HepG2 (cell line): ENCODE results near the gene C2orf76. TPM values are rescaled to one million over a fixed set of nuclear protein-coding genes. Genes with fewer than 3 reads are reported as not detected.

Source experiments
- ATAC-seq: fragments of 200-7000 bp; cut with Tn5 transposase; 3 replicates; pipeline ENCODE4 v1.9.1; 2020; ENCODE audit warnings: mild to moderate bottlenecking, moderate library complexity
- BruUV-seq: library from RNA; stranded (reverse); fragments of 400-500 nt; replicated peaks from 2 replicates; lab custom pipeline; 2021; lab: Mats Ljungman, UMichigan
- CTCF ChIA-PET: fragments of 300-600 bp; formaldehyde crosslinking; extraction: SDS; loops from one replicate; lab custom pipeline; 2021; ENCODE audit warnings: low total read pairs, inconsistent platforms, low intra/inter-chr PET ratio; lab: Yijun Ruan, JAX
- POLR2A ChIA-PET: fragments of 350-600 bp; sonication (Branson Sonifier 250); formaldehyde crosslinking; loops from one replicate; lab custom pipeline; 2020; ENCODE audit warnings: antibody characterized with exemption, inconsistent platforms; lab: Yijun Ruan, JAX
- DNase-seq: peaks from one replicate; pipeline ENCODE4 v3.0.0-alpha.2; 2015; ENCODE audit warnings: low spot score
- FAIRE-seq: peaks from 3 replicates; lab custom pipeline; 2011; peaks lifted over from hg19 to GRCh38; lab: Jason Lieb, UNC
- H2AFZ ChIP-seq: one replicate; pipeline ENCODE4 v1.6.1; 2011; ENCODE audit warnings: low read length, inconsistent platforms
- H3K27ac ChIP-seq: fragments of 300-600 bp; 3 replicates; pipeline ENCODE4 v1.8.0; 2011; ENCODE audit warnings: mixed run types, mild to moderate bottlenecking, mixed read lengths, low read length, inconsistent platforms; ENCODE audit not compliant: insufficient read depth; ENCODE audit errors: extremely low read length
- H3K27me3 ChIP-seq, 2 experiments: fragments of 200-600 bp in 1 of 2; 2 replicates in 1 of 2; 3 replicates in 1 of 2; pipeline versions ENCODE4 v1.6.0 to v1.8.0; 2011; ENCODE audit warnings: low read length in 2 of 2, mild to moderate bottlenecking in 2 of 2, moderate library complexity in 2 of 2, inconsistent platforms in 1 of 2; ENCODE audit not compliant: insufficient read depth in 2 of 2, control insufficient read depth in 1 of 2
- H3K36me3 ChIP-seq, 2 experiments: fragments of 200-600 bp in 1 of 2; replicated peaks in 1 of 2; 2 replicates in 1 of 2; 3 replicates in 1 of 2; pipeline versions ENCODE4 v1.5.1 to v1.8.0; 2011; ENCODE audit warnings: low read length in 2 of 2, inconsistent platforms in 1 of 2; ENCODE audit not compliant: insufficient read depth in 2 of 2, control insufficient read depth in 1 of 2
- H3K4me1 ChIP-seq: 2 replicates; pipeline ENCODE4 v1.5.1; 2012; ENCODE audit warnings: low read length, inconsistent platforms; ENCODE audit not compliant: insufficient read depth
- H3K4me2 ChIP-seq: 2 replicates; pipeline ENCODE4 v1.6.0; 2011; ENCODE audit warnings: low read depth, low read length, inconsistent platforms
- H3K4me3 ChIP-seq, 3 experiments: fragments of 200-600 bp in 1 of 3; sonication (generic), shearing (Covaris generic) in 1 of 3; replicated peaks in 1 of 3; 2 replicates each; pipeline ENCODE4 v1.5.1; 2011 to 2016; ENCODE audit warnings: low read length in 3 of 3, inconsistent platforms in 2 of 3, low read depth in 2 of 3, mild to moderate bottlenecking in 2 of 3, control low read depth in 1 of 3, mixed read lengths in 1 of 3; ENCODE audit not compliant: insufficient read depth in 1 of 3
- H3K79me2 ChIP-seq: one replicate; pipeline ENCODE4 v1.6.1; 2011; ENCODE audit warnings: low read length, inconsistent platforms; ENCODE audit not compliant: insufficient read depth
- H3K9ac ChIP-seq: 2 replicates; pipeline ENCODE4 v1.6.0; 2011; ENCODE audit warnings: mild to moderate bottlenecking, low read depth, low read length, inconsistent platforms; ENCODE audit not compliant: insufficient read depth
- H3K9me3 ChIP-seq: 2 replicates; pipeline ENCODE4 v1.5.1; 2012; ENCODE audit warnings: mild to moderate bottlenecking, low read length
- H4K20me1 ChIP-seq: 2 replicates; pipeline ENCODE4 v1.6.0; 2011; ENCODE audit warnings: inconsistent platforms, mild to moderate bottlenecking, low read length, moderate library complexity; ENCODE audit not compliant: insufficient read depth
- CENPX ChIP-seq: sonication (generic); formaldehyde crosslinking; IDR thresholded peaks from 2 replicates; pipeline ENCODE4 v1.9.0; 2021; ENCODE audit warnings: mild to moderate bottlenecking, missing genetic modification reagents, moderate library complexity
- IKZF5 ChIP-seq: IDR thresholded peaks from 2 replicates; pipeline ENCODE4 v1.6.1; 2018; ENCODE audit warnings: missing genetic modification reagents, mild to moderate bottlenecking, missing compliant biosample characterization
- MAFF ChIP-seq: IDR thresholded peaks from 2 replicates; pipeline ENCODE4 v1.6.1; 2011; ENCODE audit warnings: low read depth, low read length, improper control_type of control experiment
- MAFK ChIP-seq, 2 experiments: IDR thresholded peaks in 1 of 2; conservative IDR thresholded peaks in 1 of 2; 2 replicates each; pipeline ENCODE4 v1.6.1; 2011; ENCODE audit warnings: improper control_type of control experiment in 2 of 2, low read length in 2 of 2
- NFE2 ChIP-seq: sonication (generic); formaldehyde crosslinking; IDR thresholded peaks from 2 replicates; pipeline ENCODE4 v1.4.0; 2020; ENCODE audit warnings: missing genetic modification reagents
- POLR2G ChIP-seq: fragments of 200-400 bp; formaldehyde crosslinking; IDR thresholded peaks from 2 replicates; pipeline ENCODE4 v1.6.1; 2018; ENCODE audit warnings: mild to moderate bottlenecking, low read depth, low read length, moderate library complexity
- TMF1 ChIP-seq: sonication (generic); formaldehyde crosslinking; IDR thresholded peaks from 2 replicates; pipeline ENCODE4 v1.8.1; 2022; ENCODE audit warnings: low read depth, missing genetic modification reagents
- ZNF343 ChIP-seq: sonication (generic); formaldehyde crosslinking; IDR thresholded peaks from 2 replicates; pipeline ENCODE4 v1.4.0; 2020; ENCODE audit warnings: mild to moderate bottlenecking, missing genetic modification reagents
- ZNF709 ChIP-seq: sonication (generic); formaldehyde crosslinking; IDR thresholded peaks from 2 replicates; pipeline ENCODE4 v1.5.0; 2020; ENCODE audit warnings: mild to moderate bottlenecking, missing genetic modification reagents
- ZNF780A ChIP-seq: sonication (generic); formaldehyde crosslinking; IDR thresholded peaks from 2 replicates; pipeline ENCODE4 v1.8.0; 2022; ENCODE audit warnings: mild to moderate bottlenecking, missing genetic modification reagents, moderate library complexity
- WGBS: methylation state at CpG from one replicate; pipeline ENCODE4 v1.1.6; 2017; ENCODE audit warnings: low lambda C conversion rate; 5-methylcytosine and 5-hydroxymethylcytosine counted together
- in situ Hi-C: cut with HindIII; loops from 2 replicates; pipeline ENCODE4 v1.10.0; 2017; ENCODE audit warnings: low pct_unique_long_range_greater_than_20kb; ENCODE audit not compliant: extremely low pct_ligation_motif_present
- intact Hi-C: fragments of 100-400 bp; cut with micrococcal nuclease; formaldehyde crosslinking; loops from one replicate; pipeline ENCODE4 v1.10.0; 2022; ENCODE audit not compliant: unreplicated experiment
- polyA plus RNA-seq, 8 experiments: library from polyadenylated mRNA; depleted of rRNA in 3 of 8; stranded (reverse) in 7 of 8; unstranded in 1 of 8; fragments of >200 nt; fragmentation: Illumina TruSeq in 4 of 8; extraction: Trizol in 4 of 8; gene quantifications; 2 replicates each; pipeline versions ENCODE4 v1.2.1 to v1.2.3, GENCODE V29; 2011 to 2016; ENCODE audit warnings: low read depth in 4 of 8, missing spikeins in 1 of 8, mixed read lengths in 1 of 8; ENCODE audit not compliant: insufficient read depth in 1 of 8
- total RNA-seq, 5 experiments: library from RNA; depleted of rRNA; stranded (reverse); fragments of >200 nt; fragmentation: Illumina TruSeq; extraction: Trizol; gene quantifications; 2 replicates each; pipeline ENCODE4 v1.2.3, GENCODE V29; 2016; ENCODE audit warnings: low read depth in 1 of 5

C2orf76 gene
- total and polyA plus RNA-seq, 2 of the 13 experiments (the other 11 are each of a cell fraction or from before 2014, with no cell fraction given) = 7.7 to 8.5 TPM

- TF ChIP-seq NFE2 (no peak), CENPX (CRISPR knock-in tag) (no peak)
These were observed 47.0 kb downstream of the C2orf76 start (continued) for GRCh38 chr2:119319593-119319992.

- Histone ChIP-seq H4K20me1 (no peaks in the 10 kb centered on the region), H3K4me2 (no peak overlapping the region), H3K79me2 (no peaks in the 10 kb centered on the region), H3K9ac (no peak overlapping the region), H3K27me3 (no peaks in the 10 kb centered on the region), H3K27ac (no peak overlapping the region), H3K4me1 (peaks cover 14% of the 10 kb centered on the region), H3K36me3 (no peaks in the 10 kb centered on the region), H2AFZ (no peak overlapping the region), H3K9me3 (no peaks in the 10 kb centered on the region), H3K4me3 (no peak overlapping the region)
- DNase-seq = no peak
- in situ Hi-C loops = loop anchor here (10.0 kb wide), 1 partner anchor 433 kb away; no protein-coding TSS in a partner anchor
- FAIRE-seq = no peak
- intact Hi-C loops = no loop called here
- WGBS = 95% methylated on average over 1 of the region's 1 CpG
- no peak for ATAC-seq
- POLR2A ChIA-PET = no interaction called here
- TF ChIP-seq ZNF780A (CRISPR knock-in tag) (no peak), ZNF343 (no peak), MAFK (conservative IDR thresholded peaks at IDR 0.05 in 1 of 2, IDR thresholded peaks at IDR 0.05 in 1 of 2; ENCODE audit: low read length in 2 of 2) (peak; percentile 100), POLR2G (no peak), IKZF5 (no peak), MAFF (peak; percentile 100), TMF1 (CRISPR knock-in tag) (no peak), ZNF709 (no peak)
- BruUV-seq = no TSS peak
- CTCF ChIA-PET = no interaction called here
These were observed 49.1 kb downstream of the C2orf76 start for GRCh38 chr2:119317554-119317953.
